Stomach (tissue), 4 donors: ENCODE results near the gene AP4B1.

Source experiments
- CTCF ChIP-seq, 7 experiments: fragments of 450-650 bp in 4 of 7; fragments of 200-600 bp in 3 of 7; sonication (generic) in 3 of 7; IDR thresholded peaks; one replicate each; pipeline ENCODE4 v1.5.1; 2016 to 2019; ENCODE audit warnings: antibody characterized with exemption in 7 of 7, control low read depth in 2 of 7, mild to moderate bottlenecking in 1 of 7
- EP300 ChIP-seq: sonication (generic); formaldehyde crosslinking; IDR thresholded peaks from one replicate; pipeline ENCODE4 v1.6.1; 2017; ENCODE audit warnings: antibody characterized with exemption

- no peak for TF ChIP-seq CTCF (IDR thresholded peaks at IDR 0.05)
- TF ChIP-seq EP300 = no peak
Observed at GRCh38 chr1:113875714-113876113, 28.9 kb downstream of the AP4B1 start.
